SHP77 treated with DMSO at 0.1 percent for 48 hours (cell line): ENCODE measurements around the gene IGF2R.
"Not testable (repeated sequence)": the region's sequence is repeated elsewhere in the genome, so short reads cannot be mapped to it uniquely, and the experiment has no call there.

Source experiments
- DNase-seq: peaks from one replicate; lab custom pipeline; 2025; lab: John Stamatoyannopoulos, UW

The IGF2R gene

GRCh38 chr6:159997498-159998101 lies 28.7 kb downstream of the IGF2R start:
- DNase-seq = no peak

GRCh38 chr6:159998538-159998937 lies 29.7 kb downstream of the IGF2R start:
- DNase-seq = no peak

- no peak for DNase-seq
Measured at GRCh38 chr6:159999240-159999671, 30.4 kb downstream of the IGF2R start.

DNA sequence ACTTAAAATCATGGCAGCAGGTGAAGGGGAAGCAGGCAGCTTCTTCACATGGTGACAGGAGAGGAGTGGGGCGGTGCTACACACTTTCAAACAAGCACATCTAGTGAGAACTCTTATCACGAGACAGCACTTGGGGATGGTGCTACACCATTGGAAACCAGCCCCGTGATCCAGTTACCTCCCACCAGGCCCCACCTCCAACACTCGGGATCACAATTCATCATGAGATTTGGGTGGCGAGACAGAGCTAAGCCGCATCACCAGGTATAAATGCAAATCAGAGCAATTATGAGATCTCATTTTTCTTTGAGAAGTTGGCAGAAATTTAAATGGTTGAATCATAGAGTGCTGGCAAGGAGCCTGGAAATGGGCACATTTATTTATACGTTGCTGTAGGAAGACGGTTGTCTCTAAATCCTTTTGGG lies 31.4 kb downstream of the IGF2R start:
- no peak for DNase-seq

DNA sequence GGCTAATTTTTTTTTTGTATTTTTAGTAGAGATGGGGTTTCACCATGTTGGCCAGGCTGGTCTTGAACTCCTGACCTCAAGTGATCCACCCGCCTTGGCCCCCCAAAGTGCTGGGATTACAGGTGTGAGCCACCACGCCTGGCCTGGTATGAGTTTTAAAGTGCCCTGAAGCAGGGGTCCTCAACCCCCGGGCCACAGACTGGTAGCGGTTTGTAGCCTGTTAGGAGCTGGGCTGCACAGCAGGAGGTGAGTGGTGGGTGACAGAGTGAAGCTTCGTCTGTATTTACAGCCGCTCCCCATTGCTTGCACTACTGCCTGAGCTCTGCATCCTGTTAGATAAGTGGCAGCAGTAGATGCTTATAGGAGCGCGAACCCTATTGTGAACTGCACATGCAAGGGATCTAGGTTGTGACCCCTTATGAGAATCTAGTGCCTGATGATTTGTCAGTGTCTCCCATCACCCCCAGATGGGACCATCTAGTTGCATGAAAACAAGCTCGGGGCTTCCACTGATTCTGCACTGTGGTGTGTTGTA lies 32.1 kb downstream of the IGF2R start:
- DNase-seq = not testable (repeated sequence)

DNA sequence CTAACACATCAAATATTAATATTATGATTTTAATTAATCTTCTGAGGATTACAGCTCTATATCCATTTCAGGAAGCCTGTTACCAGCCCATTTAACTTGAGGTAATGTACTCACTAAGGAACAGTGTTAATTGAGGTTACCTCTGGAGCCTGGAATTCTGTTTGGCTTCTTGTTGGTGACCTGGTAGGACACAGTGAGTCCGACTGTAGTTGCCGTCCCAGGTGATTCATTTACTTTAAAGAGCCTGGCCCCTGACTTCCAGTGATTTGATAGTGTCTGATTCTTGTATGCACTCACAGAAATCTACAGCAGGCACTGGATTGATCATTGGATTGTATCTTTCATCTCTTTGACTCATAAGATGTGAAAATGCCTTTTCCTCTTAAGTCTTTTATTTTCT lies 34.0 kb downstream of the IGF2R start:
- DNase-seq = no peak

GRCh38 chr6:160004018-160004417 lies 35.1 kb downstream of the IGF2R start:
- DNase-seq = no peak

- DNase-seq = no peak
Measured at GRCh38 chr6:160004419-160005175, 35.7 kb downstream of the IGF2R start.

GRCh38 chr6:160005211-160005610 lies 36.3 kb downstream of the IGF2R start:
- DNase-seq = no peak

DNA sequence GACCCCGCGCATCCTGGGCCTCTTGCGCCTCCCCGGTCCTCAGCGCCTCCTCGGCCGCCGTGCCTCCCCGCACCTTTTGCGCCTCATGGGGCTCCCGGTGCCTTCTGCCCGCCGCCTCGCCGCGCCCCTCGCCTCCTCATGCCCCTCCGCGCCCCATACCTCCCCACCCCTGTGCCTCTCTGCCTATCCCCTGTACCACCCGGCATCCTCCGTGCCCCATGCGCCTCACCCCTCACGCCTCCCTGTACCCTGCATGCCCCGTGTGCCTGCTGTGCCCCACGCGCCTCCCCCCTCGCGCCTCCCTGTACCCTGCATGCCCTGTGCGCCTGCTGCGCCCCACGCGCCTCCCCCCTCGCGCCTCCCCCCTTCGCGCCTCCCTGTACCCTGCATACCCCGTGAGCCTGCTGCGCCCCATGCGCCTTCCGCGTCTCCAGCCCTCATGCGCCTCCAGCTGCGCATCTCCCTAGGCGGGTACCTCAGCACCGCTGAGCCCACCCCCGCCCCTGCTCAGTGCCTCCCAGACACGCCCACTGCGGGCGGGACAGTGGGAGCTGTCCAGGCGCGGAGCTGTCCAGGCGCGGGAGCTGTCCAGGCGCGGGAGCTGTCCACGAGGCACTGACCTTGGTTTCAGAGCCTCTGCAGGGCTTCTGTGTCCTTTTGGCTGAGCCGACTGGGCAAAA lies 37.1 kb downstream of the IGF2R start:
- no peak for DNase-seq

DNA sequence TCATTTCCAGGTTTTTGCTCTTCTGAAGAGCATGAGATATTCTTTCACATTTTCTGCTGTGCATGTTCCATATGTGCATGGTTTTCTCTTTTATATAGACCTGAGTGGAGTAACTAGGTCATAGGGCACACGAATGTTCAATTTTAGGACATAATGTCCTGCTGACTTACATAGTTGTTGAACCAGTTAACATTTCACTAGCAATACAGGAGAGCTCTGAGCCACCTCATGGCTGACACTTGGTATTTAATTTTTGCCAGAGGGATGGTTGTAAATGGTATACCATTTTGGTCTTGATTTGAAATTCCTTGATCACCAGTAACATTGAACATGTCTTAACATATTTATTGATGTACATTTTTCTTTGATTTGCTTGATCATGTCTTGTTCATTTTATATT lies 38.3 kb downstream of the IGF2R start:
- no peak for DNase-seq

DNA sequence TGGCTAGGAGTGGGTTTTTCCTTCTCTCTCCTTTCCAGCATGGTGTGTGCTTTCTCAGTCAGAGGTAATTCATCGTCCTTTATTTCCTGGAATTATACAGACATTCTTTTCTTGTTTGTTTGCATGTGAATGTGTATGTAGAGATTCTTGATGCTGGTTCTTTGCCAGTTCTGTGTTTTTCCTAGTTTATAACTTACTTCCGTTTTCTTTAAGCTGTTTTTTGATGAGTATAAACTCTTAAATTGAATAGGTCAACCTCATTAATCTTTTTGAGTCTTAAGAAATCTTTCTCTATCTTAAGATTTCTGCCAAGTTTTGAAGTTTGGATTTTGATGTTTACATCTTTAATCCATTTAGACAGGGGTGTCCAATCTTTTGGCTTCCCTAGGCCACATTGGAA lies 38.7 kb downstream of the IGF2R start:
- no peak for DNase-seq

DNA sequence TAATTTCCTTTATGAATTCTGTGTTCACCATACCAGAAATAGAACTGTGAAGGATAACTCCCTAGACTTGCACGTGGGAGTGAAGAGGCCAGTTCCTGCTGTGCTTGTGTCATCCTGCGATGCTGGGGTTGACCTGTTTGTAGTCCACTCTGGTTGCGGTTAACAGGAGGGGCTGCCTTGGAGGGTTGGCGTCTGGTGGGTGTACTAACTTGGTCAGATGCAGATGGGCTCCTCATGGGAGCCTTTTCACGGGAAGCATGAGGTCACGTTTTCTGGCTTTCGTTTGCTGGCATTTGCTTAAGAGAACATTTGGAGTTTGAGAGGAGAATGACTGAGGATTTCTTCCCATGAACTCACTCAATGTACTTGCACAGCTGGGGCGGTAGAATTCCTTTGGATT lies 41.2 kb downstream of the IGF2R start:
- no peak for DNase-seq

- DNase-seq = no peak
Measured at GRCh38 chr6:160013987-160014868, 45.3 kb downstream of the IGF2R start.

DNA sequence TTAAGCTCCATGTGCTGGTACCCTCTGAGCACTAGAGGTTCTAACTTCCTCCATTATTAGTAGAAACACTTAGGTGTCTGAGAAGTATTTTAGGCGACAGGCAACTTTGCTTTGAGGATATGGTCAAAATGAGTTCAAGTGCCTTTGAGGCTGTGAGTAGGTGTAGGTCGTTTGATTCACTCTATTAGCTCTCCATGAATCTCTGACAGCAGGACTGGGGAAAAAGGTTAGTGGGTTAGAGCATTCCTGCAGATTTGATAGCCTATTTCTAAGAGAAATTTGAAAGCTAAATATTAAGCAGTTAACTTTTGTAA lies 45.9 kb downstream of the IGF2R start:
- DNase-seq = no peak

GRCh38 chr6:160015778-160016684 lies 47.1 kb downstream of the IGF2R start:
- no peak for DNase-seq

GRCh38 chr6:160022101-160022500 lies 53.2 kb downstream of the IGF2R start:
- DNase-seq = no peak

DNA sequence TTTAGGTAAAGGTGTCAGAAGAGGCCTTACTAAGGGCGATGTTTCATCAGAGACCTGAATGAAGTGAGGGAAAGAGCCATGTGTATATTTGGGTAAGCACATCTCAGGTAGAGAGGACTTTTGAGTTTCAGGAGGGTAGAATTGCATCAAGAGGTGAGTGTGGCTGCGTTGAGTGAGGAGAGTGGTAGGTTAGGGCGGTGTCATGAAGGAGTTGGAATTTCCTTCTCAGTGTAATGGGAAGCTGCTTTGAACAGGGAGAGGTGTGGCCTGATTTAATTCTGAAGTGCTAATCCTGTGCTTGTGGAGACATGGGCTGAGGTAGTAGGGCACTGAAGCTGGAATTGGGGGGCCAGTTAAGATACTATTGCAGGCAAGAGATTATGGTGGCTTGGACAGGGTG lies 53.9 kb downstream of the IGF2R start:
- DNase-seq = no peak

GRCh38 chr6:160024152-160024551 lies 55.3 kb downstream of the IGF2R start:
- no peak for DNase-seq

DNA sequence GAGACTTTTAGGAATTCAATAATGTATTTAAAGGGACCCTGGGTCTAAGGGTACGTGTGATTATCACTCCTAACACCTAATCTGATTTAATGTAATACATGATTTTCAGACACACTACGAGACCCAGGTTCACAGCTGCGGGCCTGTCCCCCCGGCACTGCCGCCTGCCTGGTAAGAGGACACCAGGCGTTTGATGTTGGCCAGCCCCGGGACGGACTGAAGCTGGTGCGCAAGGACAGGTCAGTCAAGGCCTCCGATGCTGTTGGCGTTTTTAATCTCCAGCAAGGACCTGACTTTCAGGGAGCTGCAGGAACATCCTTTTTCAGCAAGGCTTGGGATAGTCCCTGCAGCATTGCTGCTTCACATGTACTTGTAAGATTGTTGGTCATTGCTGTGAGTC lies 58.2 kb downstream of the IGF2R start:
- DNase-seq = no peak

- DNase-seq = no peak
Measured at GRCh38 chr6:160027931-160028330, 59.0 kb downstream of the IGF2R start.
